GM21786 (cell line): ENCODE measurements around the gene STAMBP.
"Not testable (repeated sequence)": the region's sequence is repeated elsewhere in the genome, so short reads cannot be mapped to it uniquely, and the experiment has no call there.

Source experiments
- ATAC-seq: cut with Tn5 transposase; IDR thresholded peaks from one replicate; pipeline ENCODE4 v1.9.1; 2021; ENCODE audit not compliant: unreplicated experiment

STAMBP gene

GRCh38 chr2:73836141-73836943 lies 7.6 kb downstream of the STAMBP start:
- ATAC-seq: no peak

- no peak for ATAC-seq
Measured at GRCh38 chr2:73837847-73838585, 9.3 kb downstream of the STAMBP start.

- no peak for ATAC-seq
Measured at GRCh38 chr2:73838889-73839534, 10.3 kb downstream of the STAMBP start.

DNA sequence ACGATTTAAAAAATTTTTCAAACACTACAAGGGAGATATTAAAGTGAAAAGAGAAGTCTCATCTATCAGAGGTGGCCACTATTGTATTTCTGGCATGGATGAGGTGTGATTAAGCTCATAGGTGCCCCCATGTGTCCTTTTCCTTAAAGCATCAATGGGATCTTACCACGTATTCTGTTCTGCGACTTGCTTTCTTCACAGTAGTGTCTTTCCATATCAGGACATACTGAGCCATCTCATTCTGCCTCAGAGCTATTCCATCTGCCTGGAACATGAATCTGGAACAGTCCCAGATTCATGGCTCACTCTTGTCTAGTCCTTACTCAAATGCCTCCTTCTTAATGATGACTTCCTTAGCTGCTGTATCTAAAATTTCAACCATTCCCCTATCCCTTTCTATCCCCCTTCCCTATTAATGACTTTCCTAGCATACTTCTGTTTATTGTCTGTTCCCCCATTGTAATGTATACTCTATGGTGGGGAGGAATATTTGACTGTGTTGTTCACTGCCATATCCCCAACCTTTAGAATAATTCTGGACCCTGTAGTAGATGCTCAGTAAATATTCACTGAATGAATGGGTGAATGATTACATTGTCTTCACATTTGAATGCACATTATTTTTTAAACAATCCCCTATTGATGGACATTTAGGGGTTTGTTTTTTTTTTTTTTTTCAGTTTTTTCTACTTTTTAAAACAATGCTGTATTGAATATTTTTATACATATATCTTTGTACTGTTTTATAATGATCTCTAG lies 11.1 kb downstream of the STAMBP start:
- ATAC-seq: no peak

DNA sequence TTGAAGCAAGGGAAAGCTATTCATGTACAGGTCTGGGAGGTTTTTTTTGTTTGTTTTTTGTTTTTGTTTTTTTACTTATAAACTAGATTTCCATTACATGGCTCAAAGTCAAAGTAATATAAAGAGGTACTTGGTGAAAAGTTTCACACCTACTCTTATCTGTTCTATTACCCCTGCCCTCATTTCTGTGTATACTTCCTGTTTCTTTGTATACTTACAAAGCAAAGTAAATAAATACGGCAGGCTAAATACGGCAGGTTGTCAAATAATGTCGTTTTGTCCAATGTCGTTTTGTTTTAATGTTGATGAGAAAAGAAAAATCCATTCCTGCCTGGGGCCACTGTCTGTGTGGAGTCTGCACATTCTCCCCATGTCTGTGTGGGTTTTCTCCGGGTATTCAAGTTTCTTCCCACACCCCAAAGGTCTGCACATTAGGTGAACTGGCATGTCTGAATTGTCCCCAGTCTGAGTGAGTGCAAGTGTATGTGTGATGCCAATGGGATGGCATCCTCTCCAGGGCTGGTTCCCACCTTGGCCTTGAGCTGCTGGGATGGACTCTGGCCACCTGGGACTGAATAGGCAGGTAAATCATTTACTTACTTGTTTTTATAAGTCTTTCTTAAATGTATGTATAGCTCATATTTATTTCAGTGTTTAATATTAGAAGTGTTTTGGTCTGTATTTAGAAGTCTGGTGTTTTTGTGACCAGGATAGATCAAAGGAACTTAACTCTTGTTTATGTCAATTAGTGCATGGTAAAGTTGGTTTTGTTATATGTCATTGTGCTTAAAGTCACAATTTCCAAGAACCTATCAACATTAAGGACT lies 13.4 kb downstream of the STAMBP start:
- ATAC-seq: no peak

DNA sequence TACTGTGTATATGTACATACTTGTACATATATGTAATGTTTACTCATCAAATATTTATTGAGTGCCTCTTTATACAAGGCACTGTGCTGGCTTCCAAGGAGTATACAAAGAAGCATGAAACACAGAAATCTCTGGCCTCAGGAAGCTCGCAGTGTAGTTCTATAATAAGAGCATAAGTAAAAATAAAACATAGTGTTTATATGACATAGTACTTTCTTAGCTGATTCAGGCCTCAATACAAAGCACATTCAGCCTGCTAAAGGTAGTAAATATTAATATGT lies 13.9 kb downstream of the STAMBP start:
- no peak for ATAC-seq

GRCh38 chr2:73844087-73844486 lies 15.3 kb downstream of the STAMBP start:
- ATAC-seq: no peak

DNA sequence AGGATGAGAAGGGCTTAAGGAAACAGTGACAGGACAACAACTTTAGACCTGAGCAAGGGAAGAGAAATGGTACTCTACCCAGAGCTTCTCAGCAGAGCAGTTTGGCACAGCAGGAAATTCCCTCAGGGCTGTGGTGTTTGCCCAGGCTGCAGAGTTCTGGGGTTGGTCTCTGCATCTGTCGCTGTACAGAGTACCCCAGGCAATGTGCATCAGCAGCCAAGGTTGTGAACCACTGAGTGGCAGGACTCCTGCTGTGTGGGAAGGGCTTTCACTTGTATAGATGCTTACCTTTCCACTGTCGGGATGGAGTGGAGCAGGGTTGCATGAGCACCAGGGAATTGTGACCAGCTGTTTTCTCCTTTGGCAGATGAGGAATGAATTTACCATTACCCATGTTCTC lies 21.2 kb downstream of the STAMBP start:
- ATAC-seq: no peak

DNA sequence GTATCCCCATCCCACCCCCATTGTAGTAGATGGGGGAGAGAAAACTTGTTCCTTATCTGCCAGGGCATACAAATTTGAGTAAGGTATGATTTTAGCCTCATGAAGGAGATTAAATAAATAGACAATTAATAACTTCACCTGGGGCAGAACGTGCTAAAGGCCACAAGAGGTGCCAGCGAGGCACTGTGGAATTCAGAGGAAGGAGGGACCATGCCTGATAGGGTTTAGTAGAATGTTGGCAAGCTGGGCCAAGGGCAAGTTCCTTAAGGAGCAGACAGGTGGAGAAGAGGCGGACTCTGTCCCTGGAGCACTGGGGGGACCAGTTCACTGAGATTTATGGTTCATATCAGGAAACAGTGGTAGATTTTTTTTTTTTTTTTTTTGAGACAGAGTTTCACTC lies 22.5 kb downstream of the STAMBP start:
- ATAC-seq: no peak

DNA sequence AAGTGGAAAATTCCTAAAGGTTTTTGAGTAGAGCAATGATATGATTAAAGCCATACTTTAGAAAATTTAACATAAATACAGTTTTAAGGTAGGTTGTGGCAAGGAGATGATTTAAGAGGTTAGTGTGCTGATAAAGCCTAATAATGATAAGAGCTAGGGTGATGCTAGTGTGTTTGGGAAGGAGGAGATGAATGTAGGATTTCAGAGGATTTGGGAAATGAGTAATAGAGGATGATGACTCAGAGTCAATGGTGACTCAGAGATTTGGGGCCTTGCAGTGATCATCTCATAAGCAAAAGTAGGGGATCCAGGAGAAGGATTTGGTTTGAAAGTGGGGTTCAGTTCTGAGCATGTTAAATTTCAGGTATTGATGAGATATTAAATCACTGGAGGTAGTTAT lies 23.3 kb downstream of the STAMBP start:
- ATAC-seq: no peak

GRCh38 chr2:73855526-73855925 lies 26.8 kb downstream of the STAMBP start:
- no peak for ATAC-seq

DNA sequence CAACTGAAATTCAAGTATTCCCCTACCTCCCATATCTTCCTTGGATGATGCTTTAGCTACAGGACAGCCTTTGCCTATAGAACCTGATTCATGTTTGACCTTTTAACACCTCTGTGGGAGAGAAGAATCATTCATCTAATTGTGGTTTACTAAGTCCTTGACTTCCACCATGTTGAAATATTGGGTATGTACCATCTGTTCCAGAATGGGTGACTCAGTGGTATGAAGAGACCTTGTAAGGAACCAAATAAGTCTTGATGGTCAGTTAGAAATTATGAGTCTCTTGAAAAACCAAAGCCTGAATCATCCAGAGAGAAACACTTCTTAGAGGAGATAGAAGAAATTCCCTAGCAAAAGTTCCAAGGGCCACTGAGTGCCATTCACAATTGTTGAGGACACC lies 27.5 kb downstream of the STAMBP start:
- no peak for ATAC-seq

- ATAC-seq: no peak
Measured at GRCh38 chr2:73859721-73860586, 31.2 kb downstream of the STAMBP start.

- ATAC-seq: no peak
Measured at GRCh38 chr2:73862987-73863386, 34.2 kb downstream of the STAMBP start.

DNA sequence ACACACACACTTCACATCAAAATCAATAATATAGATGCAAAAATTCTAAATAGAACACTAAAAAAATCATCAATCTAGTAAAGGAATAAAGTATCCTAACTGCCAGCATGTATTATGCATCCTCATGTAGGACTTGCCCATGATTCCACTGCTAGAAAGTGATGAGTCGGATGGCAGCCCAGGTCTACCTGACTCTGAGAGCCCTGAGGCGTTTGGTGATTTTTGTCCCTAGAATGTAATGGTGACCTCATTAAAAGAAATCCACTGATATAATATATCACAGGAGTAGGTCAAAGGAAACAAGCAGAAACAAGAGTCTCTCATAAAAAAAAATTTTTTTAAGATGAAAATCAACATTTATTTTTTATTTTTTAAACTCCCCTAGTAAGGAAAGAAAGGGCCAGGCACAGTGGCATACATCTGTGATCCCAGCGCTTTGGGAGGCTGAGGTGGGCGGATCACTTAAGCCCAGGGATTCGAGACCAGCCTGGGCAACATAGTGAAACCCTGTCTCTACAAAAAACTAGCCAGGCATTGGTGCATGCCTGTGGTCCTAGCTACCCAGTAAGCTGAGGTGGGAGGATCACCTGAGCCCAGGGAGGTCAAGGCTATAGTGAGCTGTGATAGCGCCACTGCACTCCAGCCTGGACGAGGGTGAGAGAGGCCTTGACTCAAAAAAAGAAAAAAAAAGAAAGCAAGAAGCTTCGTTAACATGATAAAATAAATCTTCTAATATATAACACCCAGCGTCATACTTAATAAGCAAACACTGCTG lies 39.6 kb downstream of the STAMBP start:
- ATAC-seq: no peak

DNA sequence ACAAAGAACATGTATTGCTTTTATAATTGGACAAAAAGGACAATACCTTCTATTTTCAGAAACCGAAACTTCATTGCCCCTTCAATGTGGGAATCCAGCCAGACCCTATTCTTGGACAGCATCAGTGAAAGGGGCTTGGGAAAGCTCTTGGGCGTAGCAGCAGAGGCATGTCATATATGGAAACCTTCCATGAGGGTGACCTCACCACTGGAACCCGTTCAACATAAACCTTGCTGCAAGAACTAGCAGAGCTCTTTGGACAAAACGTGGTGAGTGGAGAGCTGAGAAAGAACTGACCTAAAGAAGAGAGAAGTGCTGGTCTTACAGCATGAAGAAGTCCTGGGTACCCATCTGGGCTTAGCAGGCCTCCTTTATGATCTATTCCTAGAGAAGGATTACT lies 41.3 kb downstream of the STAMBP start:
- ATAC-seq: no peak

DNA sequence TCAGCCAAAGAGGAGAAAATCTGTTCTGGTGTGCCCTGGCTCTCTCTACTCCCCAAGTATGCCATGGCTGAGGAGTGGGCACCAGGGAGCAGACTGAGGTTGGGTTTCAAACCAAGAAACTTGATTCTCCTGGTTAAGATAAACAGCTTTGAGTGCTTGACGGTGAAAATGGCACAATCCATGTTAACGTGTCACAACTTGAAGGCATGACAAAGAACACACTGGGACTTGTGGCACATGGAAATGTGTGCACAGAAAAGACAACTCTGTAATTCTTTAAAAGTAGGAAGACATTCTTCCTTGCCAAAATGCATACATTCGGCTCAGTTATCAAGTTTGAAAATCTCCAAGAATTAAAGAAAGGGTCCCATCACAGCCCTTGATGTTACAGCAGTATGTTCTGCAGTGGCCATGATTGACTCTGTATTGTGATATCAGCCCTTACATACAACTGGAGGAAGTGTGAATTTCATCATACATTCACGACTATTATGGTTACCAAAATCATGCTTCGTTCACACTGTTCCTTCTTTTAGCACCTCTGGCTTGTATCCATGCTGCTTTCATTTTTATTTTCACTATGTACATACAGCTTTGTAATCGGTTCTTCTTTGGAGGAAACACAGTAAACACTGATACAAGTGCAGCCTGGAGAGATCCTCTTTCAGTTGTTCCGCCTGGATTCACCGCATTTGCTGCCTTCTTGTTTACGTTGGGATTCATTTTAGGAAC lies 48.5 kb downstream of the STAMBP start:
- no peak for ATAC-seq

DNA sequence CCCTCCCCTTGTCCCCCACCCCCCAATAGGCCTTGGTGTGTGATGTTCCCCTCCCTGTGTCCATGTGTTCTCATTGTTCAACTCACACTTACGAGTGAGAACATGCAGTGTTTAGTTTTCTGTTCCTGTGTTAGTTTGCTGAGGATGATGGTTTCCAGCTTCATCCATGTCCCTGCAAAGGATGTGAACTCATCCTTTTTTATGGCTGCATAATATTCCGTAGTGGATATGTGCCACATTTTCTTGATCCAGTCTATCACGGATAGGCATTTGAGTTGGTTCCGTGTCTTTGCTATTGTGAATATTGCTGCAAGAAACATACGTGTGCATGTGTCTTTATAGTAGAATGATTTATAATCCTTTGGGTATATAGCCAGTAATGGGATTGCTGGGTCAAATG lies 49.2 kb downstream of the STAMBP start:
- ATAC-seq: not testable (repeated sequence)
